Measurements from ENCODE around the gene TMA7.

Gene TMA7

DNA sequence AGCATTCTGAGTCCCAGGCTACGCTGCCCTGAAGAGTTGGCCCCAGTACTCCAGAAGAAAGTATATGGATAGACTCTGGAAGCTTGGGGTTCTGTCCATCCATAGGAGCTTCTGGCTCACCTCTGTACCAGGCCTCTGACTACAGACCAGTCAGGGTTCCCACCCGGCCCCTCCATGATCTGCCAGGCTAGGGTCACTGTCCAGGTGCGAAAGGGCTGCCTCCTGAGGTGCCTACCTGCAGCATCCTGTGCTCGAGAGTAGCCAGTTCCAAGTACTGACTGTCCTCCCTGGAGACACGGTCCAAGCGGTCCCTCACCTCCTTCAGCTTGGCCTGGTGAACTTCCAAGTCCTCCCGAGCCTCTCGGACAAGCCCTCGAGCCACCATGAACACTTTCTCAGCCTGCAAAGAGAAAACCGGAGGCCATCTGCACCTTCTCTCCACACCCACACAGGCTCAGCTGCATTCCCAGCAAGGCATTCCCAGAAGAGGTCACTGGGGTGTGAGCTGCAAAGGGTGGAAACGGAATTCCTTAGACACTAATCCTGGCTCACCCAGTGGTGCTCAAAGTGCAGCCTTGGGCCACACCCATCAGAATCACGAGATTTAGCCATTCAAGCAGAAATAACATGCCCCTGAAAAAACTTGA is 6.5 kb upstream of the TMA7 start:
- Histone ChIP-seq H3K36me3 (ENCODE audit: control insufficient read depth, insufficient read depth, low read length, severe bottlenecking) (peaks cover 7% of the 10 kb centered on the region), H3K9me3 (ENCODE audit: control insufficient read depth, low read length) (no peaks in the 10 kb centered on the region), H3K4me1 (ENCODE audit: control insufficient read depth, insufficient read depth, low read length) (peaks cover 45% of the 10 kb centered on the region), H3K9ac (ENCODE audit: low read length) (peak overlapping the region; percentile 77), H3K27me3 (replicated peaks; ENCODE audit: control insufficient read depth, insufficient read depth, low read length) (no peaks in the 10 kb centered on the region), H3K4me3 (ENCODE audit: low read length) (peak overlapping the region; percentile 71)
- DNase-seq (ENCODE audit: low read depth): no peak

DNA sequence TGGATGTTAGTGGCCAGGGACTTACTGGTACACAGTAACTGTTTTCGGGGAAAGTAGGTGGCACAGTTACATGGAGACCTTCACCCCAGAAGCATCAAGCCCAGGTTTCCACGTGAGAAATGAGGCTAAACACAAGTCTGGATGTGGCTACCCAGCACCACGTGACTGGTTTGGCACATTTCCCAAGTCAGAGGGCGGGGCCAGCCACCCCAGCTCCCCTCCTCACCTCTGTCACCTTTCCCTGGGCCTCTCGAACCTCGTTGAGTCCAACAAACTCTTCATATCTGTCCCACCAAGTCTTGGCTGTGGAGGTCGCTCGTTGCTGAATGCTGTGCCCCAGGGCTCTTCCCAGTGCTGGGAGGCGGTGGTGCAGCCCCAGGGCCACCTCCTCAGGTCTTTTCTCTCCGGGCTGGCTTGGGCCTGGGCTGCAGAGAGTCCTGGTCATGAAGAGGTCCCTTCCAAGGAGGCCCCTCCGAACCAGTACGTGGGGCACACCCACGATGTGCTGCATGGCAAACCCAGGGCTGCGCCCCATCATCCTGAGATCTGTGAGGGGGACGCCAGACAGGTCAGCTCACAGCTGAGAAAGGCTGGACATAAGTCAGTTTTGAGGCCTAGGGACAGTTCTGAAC is 5.3 kb upstream of the TMA7 start:
- H3K4me1 ChIP-seq (ENCODE audit: control insufficient read depth, insufficient read depth, low read length): peaks cover 53% of the 10 kb centered on the region
- peak overlapping the region; percentile 71 for H3K4me3 ChIP-seq (ENCODE audit: low read length)
- no peaks in the 10 kb centered on the region for H3K27me3 ChIP-seq (replicated peaks; ENCODE audit: control insufficient read depth, insufficient read depth, low read length)
- no peak for DNase-seq (ENCODE audit: low read depth)
- H3K36me3 ChIP-seq (ENCODE audit: control insufficient read depth, insufficient read depth, low read length, severe bottlenecking): peaks cover 7% of the 10 kb centered on the region
- H3K9ac ChIP-seq (ENCODE audit: low read length): peak overlapping the region; percentile 77
- H3K9me3 ChIP-seq (ENCODE audit: control insufficient read depth, low read length): no peaks in the 10 kb centered on the region

DNA sequence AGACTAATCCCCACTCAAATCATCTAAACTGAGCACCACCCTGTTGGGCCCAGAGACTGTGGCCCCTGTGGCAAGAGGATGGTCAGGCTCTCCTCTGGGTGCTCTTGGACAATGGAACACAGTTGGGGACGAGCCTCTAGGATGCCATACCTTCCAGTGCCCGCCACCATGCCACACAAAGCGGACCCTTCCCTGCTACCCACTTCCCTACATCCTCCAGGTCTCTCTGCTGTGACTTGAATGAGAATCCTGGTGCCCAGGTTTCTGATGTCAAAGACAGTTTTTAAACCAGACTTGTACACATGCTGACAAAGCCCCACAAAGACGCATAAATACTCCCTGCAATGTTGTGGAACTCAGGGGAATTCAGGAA is 4.8 kb upstream of the TMA7 start:
- no peaks in the 10 kb centered on the region for H3K27me3 ChIP-seq (replicated peaks; ENCODE audit: control insufficient read depth, insufficient read depth, low read length)
- no peak overlapping the region for H3K4me3 ChIP-seq (ENCODE audit: low read length)
- H3K4me1 ChIP-seq (ENCODE audit: control insufficient read depth, insufficient read depth, low read length): peaks cover 50% of the 10 kb centered on the region
- DNase-seq (ENCODE audit: low read depth): no peak
- H3K9me3 ChIP-seq (ENCODE audit: control insufficient read depth, low read length): no peaks in the 10 kb centered on the region
- peaks cover 7% of the 10 kb centered on the region for H3K36me3 ChIP-seq (ENCODE audit: control insufficient read depth, insufficient read depth, low read length, severe bottlenecking)
- peak overlapping the region; percentile 77 for H3K9ac ChIP-seq (ENCODE audit: low read length)

DNA sequence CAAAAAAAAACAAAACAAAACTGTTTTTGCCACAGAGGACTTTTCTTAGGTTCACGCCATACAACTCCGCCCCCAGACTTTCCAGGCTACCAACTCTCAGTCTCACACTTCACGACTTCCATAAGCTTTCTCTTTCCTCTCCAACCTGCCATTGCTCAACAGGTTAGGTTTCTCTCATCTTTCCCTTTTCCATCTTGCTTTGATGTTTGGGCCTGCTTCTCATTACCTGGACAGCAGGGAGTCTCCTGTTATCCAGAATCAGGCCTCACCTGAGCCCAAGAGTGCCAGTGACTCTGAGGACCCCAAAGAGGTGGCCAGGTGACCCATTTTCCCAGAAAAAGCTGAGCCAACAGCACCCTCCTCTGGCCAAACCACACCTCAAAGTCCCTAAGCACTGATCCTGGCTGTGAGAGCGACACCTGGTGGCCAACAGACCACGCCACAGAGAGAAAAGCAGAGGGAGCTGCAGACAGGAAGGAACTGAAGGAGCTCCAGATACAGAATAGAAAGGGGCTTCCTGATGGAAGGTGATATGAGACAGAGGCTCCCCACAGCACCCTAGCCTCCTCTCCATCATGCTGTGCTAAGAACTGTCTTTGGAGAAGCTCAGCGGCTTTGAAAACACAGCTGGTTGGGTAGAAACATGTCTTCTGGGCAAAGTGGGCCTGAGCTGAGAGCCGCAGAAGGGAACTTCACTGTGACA is 4.1 kb upstream of the TMA7 start:
- DNase-seq (ENCODE audit: low read depth): peak; percentile 94
- Histone ChIP-seq H3K4me3 (ENCODE audit: low read length) (no peak overlapping the region), H3K36me3 (ENCODE audit: control insufficient read depth, insufficient read depth, low read length, severe bottlenecking) (peaks cover 7% of the 10 kb centered on the region), H3K27me3 (replicated peaks; ENCODE audit: control insufficient read depth, insufficient read depth, low read length) (no peaks in the 10 kb centered on the region), H3K9me3 (ENCODE audit: control insufficient read depth, low read length) (no peaks in the 10 kb centered on the region), H3K4me1 (ENCODE audit: control insufficient read depth, insufficient read depth, low read length) (peaks cover 48% of the 10 kb centered on the region), H3K9ac (ENCODE audit: low read length) (peak overlapping the region; percentile 77)

DNA sequence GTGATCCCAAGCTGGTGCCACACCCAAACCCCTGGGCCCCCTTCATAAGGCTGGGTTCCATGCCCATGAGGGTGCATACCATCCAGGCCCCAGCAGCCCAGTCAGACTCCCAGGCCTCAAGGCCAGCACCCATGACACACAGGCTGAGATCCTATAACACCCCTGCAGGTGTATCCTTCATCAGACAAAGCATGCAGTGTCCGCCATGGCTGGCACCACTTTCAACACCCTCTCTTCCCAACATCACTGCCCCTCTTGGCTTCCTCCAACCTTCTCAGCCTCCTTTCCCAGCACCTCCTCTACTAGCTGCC is 3.6 kb upstream of the TMA7 start:
- Histone ChIP-seq H3K4me1 (ENCODE audit: control insufficient read depth, insufficient read depth, low read length) (peaks cover 52% of the 10 kb centered on the region), H3K9ac (ENCODE audit: low read length) (peak overlapping the region; percentile 26), H3K27me3 (replicated peaks; ENCODE audit: control insufficient read depth, insufficient read depth, low read length) (no peaks in the 10 kb centered on the region), H3K4me3 (ENCODE audit: low read length) (no peak overlapping the region), H3K9me3 (ENCODE audit: control insufficient read depth, low read length) (no peaks in the 10 kb centered on the region), H3K36me3 (ENCODE audit: control insufficient read depth, insufficient read depth, low read length, severe bottlenecking) (peaks cover 8% of the 10 kb centered on the region)
- DNase-seq (ENCODE audit: low read depth): no peak

DNA sequence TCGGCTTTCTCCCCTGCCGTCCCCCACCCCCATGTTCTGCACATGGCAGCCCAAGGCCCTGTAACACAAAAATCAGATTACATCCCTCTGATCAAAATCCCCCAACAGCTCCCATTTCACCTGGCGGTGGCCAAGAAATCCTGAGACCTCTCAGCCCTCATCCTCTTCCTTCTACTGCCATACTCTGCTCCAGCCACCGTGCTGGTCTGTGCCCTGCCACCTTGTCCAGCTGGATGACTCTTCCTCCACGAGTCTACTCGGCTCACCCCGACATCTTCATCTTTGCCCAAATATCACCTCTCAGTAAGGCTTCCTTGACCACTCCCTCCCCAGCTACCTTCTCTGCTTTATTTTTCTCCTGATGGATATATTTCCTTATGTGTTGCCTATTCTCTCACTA is 3.2 kb upstream of the TMA7 start:
- DNase-seq (ENCODE audit: low read depth): no peak
- no peak overlapping the region for H3K4me3 ChIP-seq (ENCODE audit: low read length)

DNA sequence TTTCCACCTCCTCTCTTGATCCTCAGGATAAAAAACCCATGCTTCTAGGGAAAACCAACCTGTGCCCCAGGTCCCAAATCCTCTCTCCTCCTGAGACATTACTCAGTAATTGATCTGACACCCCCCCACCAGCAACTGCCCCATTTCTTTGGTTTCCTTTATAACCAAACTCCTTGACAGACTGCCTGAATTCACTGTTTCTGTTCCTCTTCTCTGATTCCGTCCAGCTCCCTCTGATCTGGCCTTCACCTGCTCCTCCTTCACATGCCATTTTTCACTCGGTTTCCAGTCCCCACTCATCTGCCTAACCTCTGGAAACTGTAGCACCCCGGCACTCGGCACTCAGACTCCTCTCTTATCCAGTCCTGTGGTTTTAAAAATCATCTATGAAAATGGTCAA is 2.2 kb upstream of the TMA7 start:
- H3K36me3 ChIP-seq (ENCODE audit: control insufficient read depth, insufficient read depth, low read length, severe bottlenecking): peaks cover 14% of the 10 kb centered on the region
- peaks cover 52% of the 10 kb centered on the region for H3K4me1 ChIP-seq (ENCODE audit: control insufficient read depth, insufficient read depth, low read length)
- no peak overlapping the region for H3K9ac ChIP-seq (ENCODE audit: low read length)
- no peak overlapping the region for H3K4me3 ChIP-seq (ENCODE audit: low read length)
- no peak for DNase-seq (ENCODE audit: low read depth)
- H3K9me3 ChIP-seq (ENCODE audit: control insufficient read depth, low read length): no peaks in the 10 kb centered on the region
- no peaks in the 10 kb centered on the region for H3K27me3 ChIP-seq (replicated peaks; ENCODE audit: control insufficient read depth, insufficient read depth, low read length)

More for the DNA sequence above, 3.2 kb upstream of the TMA7 start:
- Histone ChIP-seq H3K27me3 (replicated peaks; ENCODE audit: control insufficient read depth, insufficient read depth, low read length) (no peaks in the 10 kb centered on the region), H3K4me1 (ENCODE audit: control insufficient read depth, insufficient read depth, low read length) (peaks cover 56% of the 10 kb centered on the region), H3K9me3 (ENCODE audit: control insufficient read depth, low read length) (no peaks in the 10 kb centered on the region), H3K9ac (ENCODE audit: low read length) (peak overlapping the region; percentile 26), H3K36me3 (ENCODE audit: control insufficient read depth, insufficient read depth, low read length, severe bottlenecking) (peaks cover 12% of the 10 kb centered on the region)

DNA sequence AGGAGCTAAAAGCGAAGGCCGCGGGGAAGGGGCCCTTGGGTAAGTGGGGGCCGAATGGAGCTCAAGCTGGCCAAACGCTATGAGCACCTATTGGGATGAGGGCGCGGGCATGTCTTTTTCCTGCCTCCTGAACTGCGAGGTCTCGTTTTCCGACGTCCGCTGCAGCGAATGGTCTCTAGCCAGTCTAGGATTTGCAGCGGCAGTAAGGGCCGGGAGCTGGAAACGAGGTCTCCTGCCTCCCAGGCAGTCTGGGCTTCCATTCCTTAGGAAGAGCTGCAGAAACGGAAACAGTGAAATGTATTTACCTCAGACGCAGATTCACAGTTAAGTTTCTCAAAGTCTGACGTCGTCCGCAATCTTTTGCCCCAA is 517 bp downstream of the TMA7 start:
- H3K4me3 ChIP-seq (ENCODE audit: low read length): peak overlapping the region; percentile 99
- H3K9me3 ChIP-seq (ENCODE audit: control insufficient read depth, low read length): no peaks in the 10 kb centered on the region
- H3K27me3 ChIP-seq (replicated peaks; ENCODE audit: control insufficient read depth, insufficient read depth, low read length): no peaks in the 10 kb centered on the region
- peak overlapping the region; percentile 98 for H3K9ac ChIP-seq (ENCODE audit: low read length)
- H3K36me3 ChIP-seq (ENCODE audit: control insufficient read depth, insufficient read depth, low read length, severe bottlenecking): peaks cover 31% of the 10 kb centered on the region
- DNase-seq (ENCODE audit: low read depth): peak; percentile 56
- H3K4me1 ChIP-seq (ENCODE audit: control insufficient read depth, insufficient read depth, low read length): peaks cover 25% of the 10 kb centered on the region

DNA sequence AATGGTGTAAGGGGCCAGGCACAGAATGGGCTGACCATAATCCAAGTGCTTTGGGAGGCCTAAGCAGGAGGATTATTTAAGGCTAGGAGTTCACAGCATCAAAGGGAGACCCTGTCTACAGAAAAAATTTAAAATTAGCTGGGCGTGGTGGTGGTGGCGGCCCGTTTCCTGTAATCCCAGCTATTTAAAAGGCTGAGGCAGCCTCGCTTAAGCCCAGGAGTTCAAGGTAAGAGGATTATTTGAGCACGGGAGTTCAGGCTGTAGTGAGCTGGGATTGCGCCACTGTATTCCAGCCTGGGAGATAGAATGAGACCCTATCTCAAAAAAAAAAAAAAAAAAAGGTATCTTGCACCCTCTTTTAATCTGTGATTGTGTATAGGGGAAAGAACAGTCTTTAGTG is 1.9 kb downstream of the TMA7 start:
- DNase-seq (ENCODE audit: low read depth): no peak
- Histone ChIP-seq H3K27me3 (replicated peaks; ENCODE audit: control insufficient read depth, insufficient read depth, low read length) (no peaks in the 10 kb centered on the region), H3K36me3 (ENCODE audit: control insufficient read depth, insufficient read depth, low read length, severe bottlenecking) (peaks cover 31% of the 10 kb centered on the region), H3K9me3 (ENCODE audit: control insufficient read depth, low read length) (no peaks in the 10 kb centered on the region), H3K4me3 (ENCODE audit: low read length) (peak overlapping the region; percentile 99), H3K4me1 (ENCODE audit: control insufficient read depth, insufficient read depth, low read length) (peaks cover 27% of the 10 kb centered on the region), H3K9ac (ENCODE audit: low read length) (peak overlapping the region; percentile 98)

DNA sequence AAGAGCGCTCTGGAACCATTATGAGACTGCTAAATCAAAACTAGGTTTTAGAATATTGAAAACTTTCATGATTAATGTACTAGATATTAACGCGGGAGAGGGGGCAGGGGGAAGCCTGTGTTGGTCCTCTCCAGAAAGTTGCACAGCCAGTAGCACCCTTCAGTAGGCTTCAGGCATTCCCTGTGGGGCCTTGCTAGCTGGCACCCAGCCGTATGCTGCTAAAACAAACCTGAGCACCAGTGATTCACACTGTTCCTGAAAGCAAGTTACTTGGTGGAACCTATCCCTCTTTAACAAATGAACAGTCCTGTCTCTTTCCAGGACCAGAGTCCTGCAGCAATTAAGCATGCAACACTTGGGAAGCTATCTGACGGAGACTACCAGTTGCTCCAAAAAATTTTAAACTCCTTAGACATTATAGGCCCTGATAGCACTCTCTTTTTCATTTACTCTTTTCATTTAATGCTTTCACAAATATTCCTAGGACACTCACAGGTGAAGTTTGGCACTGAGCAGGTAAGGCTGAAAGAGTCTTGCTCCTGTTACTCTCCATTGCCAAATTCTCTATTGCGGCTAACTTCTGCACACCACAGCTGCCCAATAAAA is 5.3 kb downstream of the TMA7 start:
- no peaks in the 10 kb centered on the region for H3K9me3 ChIP-seq (ENCODE audit: control insufficient read depth, low read length)
- peak overlapping the region; percentile 89 for H3K9ac ChIP-seq (ENCODE audit: low read length)
- H3K4me3 ChIP-seq (ENCODE audit: low read length): peak overlapping the region; percentile 89
- H3K27me3 ChIP-seq (replicated peaks; ENCODE audit: control insufficient read depth, insufficient read depth, low read length): no peaks in the 10 kb centered on the region
- no peak for DNase-seq (ENCODE audit: low read depth)
- H3K36me3 ChIP-seq (ENCODE audit: control insufficient read depth, insufficient read depth, low read length, severe bottlenecking): peaks cover 31% of the 10 kb centered on the region
- peaks cover 27% of the 10 kb centered on the region for H3K4me1 ChIP-seq (ENCODE audit: control insufficient read depth, insufficient read depth, low read length)

DNA sequence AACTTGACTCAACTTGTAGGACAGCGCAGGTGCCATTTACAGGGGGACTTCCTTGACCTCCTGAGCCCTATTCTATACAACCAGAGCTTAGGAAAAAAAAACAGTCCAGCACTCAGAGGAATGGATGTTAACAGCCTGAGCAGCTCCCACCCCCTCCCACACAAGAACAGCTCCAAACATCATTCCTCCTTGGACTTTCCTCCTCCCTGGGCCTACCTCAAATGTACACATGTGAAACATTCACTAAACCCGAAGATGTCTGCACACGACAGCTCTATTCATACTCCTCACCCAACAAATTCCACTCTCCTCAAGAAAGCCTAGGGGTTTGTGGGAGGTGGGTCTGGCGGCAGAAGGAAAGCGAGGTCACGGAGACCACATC is 6.0 kb downstream of the TMA7 start:
- H3K9me3 ChIP-seq (ENCODE audit: control insufficient read depth, low read length): no peaks in the 10 kb centered on the region
- DNase-seq (ENCODE audit: low read depth): no peak

More for the DNA sequence above, 6.0 kb downstream of the TMA7 start:
- H3K27me3 ChIP-seq (replicated peaks; ENCODE audit: control insufficient read depth, insufficient read depth, low read length): no peaks in the 10 kb centered on the region
- peak overlapping the region; percentile 89 for H3K9ac ChIP-seq (ENCODE audit: low read length)
- peaks cover 31% of the 10 kb centered on the region for H3K36me3 ChIP-seq (ENCODE audit: control insufficient read depth, insufficient read depth, low read length, severe bottlenecking)
- H3K4me3 ChIP-seq (ENCODE audit: low read length): peak overlapping the region; percentile 89
- peaks cover 27% of the 10 kb centered on the region for H3K4me1 ChIP-seq (ENCODE audit: control insufficient read depth, insufficient read depth, low read length)
